ENCODE results near the gene MMP17. TPM values are rescaled to one million over a fixed set of nuclear protein-coding genes. Genes with fewer than 3 reads are reported as not detected.

Gene MMP17
- total RNA-seq, 2 donors from 2014 or later, result 1.7 to 2.4 TPM

- intact Hi-C loops (cut with DNase I), result no loop called here
- DNase-seq (no peak), ATAC-seq (no peak)
Measured at GRCh38 chr12:131841547-131841946, 13.4 kb downstream of the MMP17 start.

GRCh38 chr12:131842169-131842568, 14.0 kb downstream of the MMP17 start:
- DNase-seq (no peak), ATAC-seq (no peak)
- intact Hi-C loops (cut with DNase I), result no loop called here

DNA sequence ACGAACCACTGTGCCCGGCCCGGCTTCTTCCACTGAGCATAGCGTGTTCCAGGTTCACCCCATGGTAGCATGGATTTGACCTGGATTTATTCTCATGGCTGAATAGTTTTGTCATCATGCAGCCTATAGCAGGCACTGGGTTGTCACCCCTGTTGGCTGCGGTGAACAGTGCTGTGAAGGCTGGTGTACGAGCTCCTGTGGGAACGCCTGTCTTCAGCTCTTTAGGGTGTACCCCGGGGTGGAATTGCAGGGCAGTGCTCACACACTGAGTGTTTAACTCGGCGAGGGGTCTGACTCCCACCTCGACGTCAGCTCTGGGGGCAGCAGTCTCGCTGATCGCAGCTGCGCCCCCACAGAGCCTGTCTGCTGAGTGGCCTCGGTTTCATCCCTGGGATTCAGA, 15.3 kb downstream of the MMP17 start:
- ATAC-seq, result no peak
- no peak for DNase-seq
- intact Hi-C loops (cut with DNase I), result no loop called here

DNA sequence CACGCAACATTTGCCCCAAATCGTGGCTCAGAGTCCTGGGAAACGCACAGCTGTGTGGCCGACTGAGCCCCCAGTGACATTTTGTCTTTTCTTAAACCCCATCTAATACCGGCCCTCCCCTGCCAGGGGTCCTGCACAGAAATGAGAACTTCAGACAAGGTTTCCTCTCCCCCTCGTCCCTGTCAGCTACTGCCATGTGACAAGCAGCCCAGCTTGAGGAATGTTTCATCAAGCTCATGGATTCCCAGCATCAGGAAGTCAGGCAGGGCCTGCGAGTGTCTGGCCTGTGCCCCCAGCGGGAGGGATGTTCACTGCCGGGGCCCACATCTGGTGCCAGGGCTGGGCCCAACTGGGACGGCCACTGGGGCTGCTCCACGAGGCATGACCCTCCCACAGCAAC, 15.9 kb downstream of the MMP17 start:
- no peak for ATAC-seq
- no peak for DNase-seq
- intact Hi-C loops (cut with DNase I), result no loop called here

DNA sequence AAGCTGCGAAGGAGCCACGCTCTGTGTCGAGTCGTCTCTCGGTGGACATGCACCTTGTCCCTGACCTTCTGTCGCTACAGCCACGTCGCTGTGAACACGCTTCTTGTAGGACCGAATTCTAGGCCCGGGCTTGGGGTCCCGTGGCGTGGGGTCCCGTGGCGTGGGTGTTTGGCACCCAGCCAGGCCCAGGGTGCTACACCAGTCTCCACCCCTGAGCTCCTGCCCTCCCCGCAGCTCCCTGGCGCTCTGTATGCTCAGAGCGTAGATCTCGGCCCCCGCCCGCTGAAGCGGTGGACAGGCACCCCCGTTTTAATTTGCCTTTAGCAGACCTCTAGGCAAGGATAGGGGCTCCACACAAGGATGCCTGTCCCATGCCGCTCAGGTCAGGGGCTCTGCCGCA, 16.5 kb downstream of the MMP17 start:
- intact Hi-C loops (cut with DNase I), result no loop called here

DNA sequence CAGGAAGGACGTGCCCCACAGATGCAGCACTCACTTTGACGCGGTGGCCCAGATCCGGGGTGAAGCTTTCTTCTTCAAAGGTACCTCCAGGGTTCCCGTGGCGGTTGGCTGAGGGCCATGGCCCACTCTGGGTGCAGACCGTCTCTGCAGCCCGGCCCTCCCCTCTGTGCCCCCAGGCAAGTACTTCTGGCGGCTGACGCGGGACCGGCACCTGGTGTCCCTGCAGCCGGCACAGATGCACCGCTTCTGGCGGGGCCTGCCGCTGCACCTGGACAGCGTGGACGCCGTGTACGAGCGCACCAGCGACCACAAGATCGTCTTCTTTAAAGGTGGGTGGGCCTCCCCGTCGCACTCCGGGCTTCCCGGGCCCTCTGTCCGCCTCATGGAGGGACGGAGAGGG, 16.9 kb downstream of the MMP17 start:
- DNase-seq, result no peak
- no peak for ATAC-seq
- intact Hi-C loops (cut with DNase I), result no loop called here

More for the DNA sequence above, 16.5 kb downstream of the MMP17 start:
- no peak for DNase-seq
- ATAC-seq, result no peak

GRCh38 chr12:131847456-131847855, 19.3 kb downstream of the MMP17 start:
- ATAC-seq, result no peak
- intact Hi-C loops (cut with DNase I), result no loop called here
- no peak for DNase-seq

GRCh38 chr12:131848753-131849152, 20.6 kb downstream of the MMP17 start:
- intact Hi-C loops (cut with DNase I), result no loop called here
- DNase-seq, result no peak
- no peak for ATAC-seq

GRCh38 chr12:131849700-131850553, 21.7 kb downstream of the MMP17 start:
- intact Hi-C loops (cut with DNase I), result no loop called here
- DNase-seq (no peak), ATAC-seq (no peak)

GRCh38 chr12:131850856-131851559, 22.8 kb downstream of the MMP17 start:
- intact Hi-C loops (cut with DNase I), result no loop called here
- peak; percentile 18 for DNase-seq

DNA sequence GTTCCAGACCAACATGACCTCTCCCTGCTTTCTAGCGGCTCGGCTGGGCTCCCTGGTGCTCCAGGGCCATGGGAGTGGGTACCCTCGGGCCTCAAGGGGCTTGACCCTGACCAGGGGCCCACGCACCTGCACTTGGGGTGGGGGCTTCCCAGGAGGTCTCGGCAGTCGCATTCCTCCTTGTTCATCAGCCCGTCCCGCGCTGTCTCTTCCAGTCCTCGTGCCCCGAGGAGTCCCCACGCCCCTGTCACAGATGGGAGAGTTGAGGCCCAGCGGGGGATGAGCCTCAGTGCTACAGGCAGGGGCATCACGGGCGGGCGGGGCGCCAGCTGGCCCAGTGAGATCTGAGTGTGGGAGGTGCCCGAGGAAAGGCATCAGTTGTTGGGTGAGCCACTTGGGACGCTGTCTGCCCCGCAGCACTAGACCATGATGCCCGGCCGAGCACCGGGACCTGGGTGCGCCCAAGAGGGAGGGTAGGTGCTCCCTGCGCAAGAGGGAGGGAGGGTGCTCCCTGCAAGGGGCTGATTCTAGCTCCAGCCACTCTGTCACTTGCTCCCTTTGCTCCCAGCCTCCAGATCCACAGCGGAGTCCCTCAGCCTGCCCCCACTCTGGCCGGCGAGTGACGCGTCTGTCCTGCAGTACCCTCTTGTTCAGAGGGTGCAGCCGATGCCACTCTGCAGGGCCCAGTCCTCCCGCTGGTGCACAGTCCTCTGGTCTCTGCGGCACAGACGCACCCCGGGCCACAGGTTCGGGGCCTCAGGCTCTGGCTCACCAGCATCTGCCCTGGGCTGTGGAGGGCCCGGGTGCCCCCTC, 23.8 kb downstream of the MMP17 start:
- DNase-seq, result peak; percentile 12
- ATAC-seq, result no peak
- intact Hi-C loops (cut with DNase I), result no loop called here

More at GRCh38 chr12:131850856-131851559, 22.8 kb downstream of the MMP17 start:
- no peak for ATAC-seq

- no peak for ATAC-seq
- intact Hi-C loops (cut with DNase I), result no loop called here
- peak; percentile 16 for DNase-seq
Measured at GRCh38 chr12:131852551-131853299, 24.5 kb downstream of the MMP17 start.

- DNase-seq (no peak), ATAC-seq (no peak)
- intact Hi-C loops (cut with DNase I), result no loop called here
Measured at GRCh38 chr12:131853832-131854797, 25.9 kb downstream of the MMP17 start.

- ATAC-seq, result no peak
- no peak for DNase-seq
- intact Hi-C loops (cut with DNase I), result no loop called here
Measured at GRCh38 chr12:131854861-131855476, 26.8 kb downstream of the MMP17 start.

- DNase-seq, result no peak
- intact Hi-C loops (cut with DNase I), result no loop called here
Measured at GRCh38 chr12:131855521-131856142, 27.4 kb downstream of the MMP17 start.

GRCh38 chr12:131856366-131857097, 28.3 kb downstream of the MMP17 start:
- ATAC-seq, result no peak
- intact Hi-C loops (cut with DNase I), result no loop called here

More at GRCh38 chr12:131855521-131856142, 27.4 kb downstream of the MMP17 start:
- no peak for ATAC-seq

More at GRCh38 chr12:131856366-131857097, 28.3 kb downstream of the MMP17 start:
- DNase-seq, result no peak

All from left cardiac atrium (tissue), 4 donors.